Activated T-helper 1 cell treated with anti-CD3 and anti-CD28 coated beads, Interleukin-12 subunit alpha, Interleukin-12 subunit beta, Interleukin-2, Interleukin-4 antibody, amounts not matched to agents 30 ng/mL and 10 ng/mL and 1 ng/mL, durations not matched to agents 14 hours and 24 hours and 36 hours (primary cell): ENCODE measurements around the gene IKZF1. TPM values are rescaled to one million over a fixed set of nuclear protein-coding genes. Genes with fewer than 3 reads are reported as not detected.

Source experiments
- DNase-seq: peaks from one replicate; pipeline ENCODE4 v3.0.0; 2021; ENCODE audit warnings: low spot score
- H3K27ac Mint-ChIP-seq: one replicate; pipeline ENCODE4 v1.8.0; 2021; ENCODE audit warnings: mild to moderate bottlenecking, mixed read lengths
- H3K27me3 Mint-ChIP-seq: one replicate; pipeline ENCODE4 v1.8.0; 2022; ENCODE audit warnings: mild to moderate bottlenecking, moderate library complexity, mixed read lengths; ENCODE audit not compliant: insufficient read depth
- H3K36me3 Mint-ChIP-seq: one replicate; pipeline ENCODE4 v1.8.0; 2021; ENCODE audit warnings: low read depth, mixed read lengths
- H3K4me1 Mint-ChIP-seq: one replicate; pipeline ENCODE4 v1.8.0; 2021; ENCODE audit warnings: low read depth, mixed read lengths
- H3K4me3 Mint-ChIP-seq: one replicate; pipeline ENCODE4 v1.8.0; 2021; ENCODE audit warnings: mild to moderate bottlenecking, moderate library complexity, mixed read lengths
- H3K9me3 Mint-ChIP-seq: one replicate; pipeline ENCODE4 v1.8.0; 2021; ENCODE audit warnings: mixed read lengths
- intact Hi-C: fragments of 100-400 bp; cut with micrococcal nuclease; formaldehyde crosslinking; loops from one replicate; pipeline ENCODE4 v1.15.1; 2024
- total RNA-seq: library from RNA; stranded (reverse); gene quantifications from 2 replicates; pipeline ENCODE4 v1.2.3, GENCODE V29; 2022

IKZF1 gene
- total RNA-seq, 1 donor from 2014 or later, result 324 TPM

DNA sequence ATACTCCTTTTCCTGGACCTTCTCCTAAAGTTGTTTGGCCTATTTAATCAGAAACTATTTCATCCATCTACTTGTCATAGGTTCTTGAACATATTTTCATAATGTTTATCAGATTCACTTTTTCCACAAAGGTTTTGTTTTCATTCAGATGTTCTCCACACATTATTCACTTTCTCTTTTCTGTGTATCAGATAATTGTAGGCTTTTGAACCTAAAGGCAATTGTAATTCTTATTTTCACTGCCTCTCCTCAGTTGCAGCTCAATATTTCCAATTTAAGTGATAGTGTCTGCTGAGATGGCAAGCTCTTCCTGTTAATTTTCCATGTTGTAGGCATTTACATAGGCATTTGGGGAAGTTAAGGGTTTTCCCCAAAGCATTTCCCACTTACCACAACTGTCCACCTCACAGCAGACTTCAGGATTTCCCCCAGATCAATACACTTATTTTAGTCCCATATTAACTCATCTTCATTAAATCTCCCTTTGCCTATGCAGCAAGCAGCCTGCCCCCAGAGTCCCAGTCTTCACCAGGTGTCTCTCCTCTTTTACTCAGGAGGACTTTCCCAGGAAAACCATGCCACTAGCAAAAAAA lies 12.3 kb upstream of the IKZF1 start:
- Mint-ChIP-seq H3K9me3 (no peaks in the 10 kb centered on the region), H3K27me3 (peaks cover 5% of the 10 kb centered on the region), H3K4me3 (no peak overlapping the region), H3K36me3 (peaks cover 9% of the 10 kb centered on the region), H3K27ac (peak overlapping the region; percentile 24), H3K4me1 (peaks cover 35% of the 10 kb centered on the region)
- no peak for DNase-seq
- intact Hi-C loops, result loop anchor here (1.0 kb wide), 4 partner anchors 10 to 83 kb away; no protein-coding TSS in a partner anchor

DNA sequence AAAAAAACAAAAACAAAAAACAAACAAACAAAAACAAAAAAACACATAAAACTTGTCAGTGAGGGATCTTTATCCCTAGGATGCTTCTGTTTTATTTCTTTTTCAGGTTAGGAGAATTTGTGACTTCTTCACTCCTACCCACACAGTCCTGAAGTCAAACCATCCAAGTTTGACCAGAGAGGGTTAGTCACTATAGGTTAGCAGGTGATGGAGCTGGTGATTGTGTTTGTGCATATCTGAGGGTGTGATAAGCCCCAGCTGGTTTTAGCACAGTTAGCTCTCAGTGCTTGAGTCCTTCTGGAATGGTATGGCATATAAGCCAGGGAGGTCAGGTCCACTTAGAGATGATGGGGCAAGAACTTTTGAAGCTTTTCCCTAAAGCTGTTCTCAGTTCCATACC lies 11.8 kb upstream of the IKZF1 start:
- Mint-ChIP-seq H3K4me3 (no peak overlapping the region), H3K9me3 (no peaks in the 10 kb centered on the region), H3K27me3 (peaks cover 8% of the 10 kb centered on the region), H3K27ac (peak overlapping the region; percentile 24), H3K4me1 (peaks cover 35% of the 10 kb centered on the region), H3K36me3 (peaks cover 11% of the 10 kb centered on the region)
- intact Hi-C loops, result loop anchor here (1.0 kb wide), 4 partner anchors 10 to 83 kb away; no protein-coding TSS in a partner anchor
- DNase-seq, result no peak

DNA sequence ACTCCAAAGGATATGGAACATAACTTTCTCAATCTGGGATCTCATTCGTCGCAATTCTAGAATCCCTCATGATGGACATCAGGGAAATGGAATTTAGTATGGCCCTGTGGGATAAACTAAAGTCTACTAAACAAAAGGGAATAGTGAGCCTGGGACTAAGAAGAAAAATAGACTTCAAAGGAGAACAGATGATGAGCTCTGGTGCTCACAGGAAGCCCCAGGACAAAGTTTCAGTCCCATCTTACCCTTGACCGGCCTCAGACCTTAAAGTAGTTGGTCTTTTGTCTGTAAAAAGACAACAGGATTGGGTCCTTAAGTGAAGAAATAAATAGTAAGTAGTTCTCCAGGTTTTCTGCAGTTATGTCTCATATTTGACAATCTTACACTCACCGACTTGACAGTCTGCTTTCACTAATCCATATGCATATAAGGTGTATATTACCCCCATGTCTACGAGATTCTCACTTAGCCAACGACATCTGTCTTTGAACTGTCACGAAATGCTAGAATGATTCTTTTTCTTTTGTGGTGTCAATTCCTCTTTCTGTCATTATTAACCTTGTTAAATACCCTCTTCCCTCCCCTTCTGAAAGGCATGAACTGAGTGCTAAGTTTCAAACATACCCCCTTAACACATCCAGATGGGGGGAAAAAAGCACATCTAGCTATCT lies 10.9 kb upstream of the IKZF1 start:
- Mint-ChIP-seq H3K27ac (peak overlapping the region; percentile 29), H3K9me3 (no peaks in the 10 kb centered on the region), H3K4me1 (peaks cover 35% of the 10 kb centered on the region), H3K4me3 (no peak overlapping the region), H3K36me3 (peaks cover 11% of the 10 kb centered on the region), H3K27me3 (peaks cover 8% of the 10 kb centered on the region)
- no peak for DNase-seq
- intact Hi-C loops, result no loop called here

DNA sequence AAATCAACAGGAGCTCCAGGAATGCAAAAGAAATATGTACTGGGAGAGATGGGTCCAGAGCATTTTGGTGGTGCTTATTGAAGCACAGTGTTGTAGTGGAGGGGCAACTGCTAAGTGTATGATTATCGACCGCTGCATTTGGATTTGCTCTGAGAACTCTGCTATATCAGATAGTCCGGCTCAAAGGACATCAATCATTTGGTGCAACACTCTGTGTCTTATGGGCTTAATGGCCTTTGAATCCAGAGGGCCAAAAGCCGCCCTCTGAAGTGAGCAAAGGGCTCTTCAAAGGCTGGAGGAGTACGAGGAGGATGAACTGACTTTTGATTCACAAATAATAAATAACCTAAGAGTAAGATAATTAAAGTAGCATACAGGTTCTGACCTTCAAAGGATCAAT lies 9.4 kb upstream of the IKZF1 start:
- Mint-ChIP-seq H3K27ac (no peak overlapping the region), H3K36me3 (peaks cover 9% of the 10 kb centered on the region), H3K4me1 (peaks cover 38% of the 10 kb centered on the region), H3K27me3 (peaks cover 13% of the 10 kb centered on the region), H3K9me3 (no peaks in the 10 kb centered on the region), H3K4me3 (no peak overlapping the region)
- intact Hi-C loops, result no loop called here
- DNase-seq, result no peak

DNA sequence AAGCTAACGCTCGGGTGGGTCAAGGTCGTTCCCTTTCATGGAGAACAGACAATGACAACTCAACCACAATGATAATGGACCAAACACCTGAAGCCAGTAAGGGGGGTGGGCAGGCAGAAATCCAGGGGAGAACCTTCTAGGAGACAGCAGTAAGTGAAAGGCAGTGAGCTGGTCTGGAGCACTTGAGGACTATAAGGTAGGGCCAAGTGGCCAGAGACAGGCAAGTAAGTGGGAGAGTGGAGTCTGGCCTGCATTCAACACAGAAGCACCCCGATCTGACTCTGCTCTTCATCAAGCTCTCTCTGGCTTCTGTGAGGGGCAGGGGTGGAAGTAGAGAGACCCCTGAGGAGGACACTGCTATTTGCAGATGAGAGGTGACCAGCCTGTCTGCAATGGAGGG lies 7.7 kb upstream of the IKZF1 start:
- Mint-ChIP-seq H3K9me3 (no peaks in the 10 kb centered on the region), H3K27ac (no peak overlapping the region), H3K4me1 (peaks cover 51% of the 10 kb centered on the region), H3K36me3 (peaks cover 7% of the 10 kb centered on the region), H3K4me3 (no peak overlapping the region), H3K27me3 (peaks cover 13% of the 10 kb centered on the region)
- intact Hi-C loops, result no loop called here
- DNase-seq, result no peak

DNA sequence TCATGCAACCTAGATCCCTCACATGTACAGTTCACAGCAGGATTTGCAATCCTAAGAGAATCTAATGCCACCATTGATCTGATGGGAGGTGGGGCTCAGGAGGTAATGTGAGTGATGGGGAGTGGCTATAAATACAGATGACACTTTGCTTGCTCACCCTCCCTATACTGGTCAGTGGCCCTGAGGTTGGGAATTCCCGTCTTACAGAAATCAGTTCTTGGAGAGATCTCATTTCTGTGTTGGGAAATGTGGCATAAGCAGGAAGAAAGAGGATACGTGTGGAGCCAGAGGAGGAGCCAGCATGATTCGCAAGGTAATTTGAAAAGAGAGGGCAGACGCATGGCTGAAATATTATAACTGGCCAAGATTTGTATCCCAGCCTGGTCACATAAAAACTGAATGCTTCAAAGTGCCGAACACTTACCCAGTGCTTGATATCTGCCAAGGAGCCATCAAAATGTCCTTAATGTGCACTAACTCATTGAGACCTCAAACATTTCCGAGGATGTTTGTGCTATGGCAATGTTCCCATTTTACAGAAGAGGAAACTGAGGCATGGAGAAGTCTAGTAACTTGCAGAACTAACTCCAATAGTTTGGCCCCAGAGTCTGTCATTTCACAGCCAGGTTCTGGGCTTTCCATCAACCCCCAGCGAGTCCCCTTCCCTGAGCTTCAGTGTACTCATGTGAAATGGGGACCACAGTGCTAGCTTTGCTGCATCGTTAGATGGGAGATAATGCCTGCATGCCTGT lies 5.5 kb upstream of the IKZF1 start:
- intact Hi-C loops, result no loop called here
- H3K36me3 Mint-ChIP-seq, result peaks cover 7% of the 10 kb centered on the region
- DNase-seq, result no peak
- H3K27ac Mint-ChIP-seq, result no peak overlapping the region
- H3K4me3 Mint-ChIP-seq, result no peak overlapping the region
- no peaks in the 10 kb centered on the region for H3K9me3 Mint-ChIP-seq
- peaks cover 42% of the 10 kb centered on the region for H3K4me1 Mint-ChIP-seq
- peaks cover 13% of the 10 kb centered on the region for H3K27me3 Mint-ChIP-seq

DNA sequence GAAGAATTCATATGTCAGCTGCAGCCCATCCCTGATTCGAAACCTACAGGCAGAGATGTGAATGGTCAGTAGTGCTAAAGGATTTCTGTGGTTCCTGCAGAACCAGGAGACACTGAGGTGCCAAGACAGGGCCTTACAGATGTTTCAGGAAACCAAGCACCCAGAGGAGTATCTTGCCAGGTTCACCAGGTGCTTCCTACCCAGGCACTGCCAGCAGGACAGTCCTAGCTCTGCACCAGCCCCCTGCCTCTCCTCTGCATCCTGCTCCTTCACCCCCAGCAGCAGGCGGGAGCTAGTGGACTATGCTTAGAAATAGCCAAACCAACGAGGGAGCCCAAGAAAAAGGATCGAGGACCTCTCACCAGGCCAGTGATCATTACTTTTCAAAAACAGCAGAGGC lies 4.2 kb upstream of the IKZF1 start:
- no peak overlapping the region for H3K4me3 Mint-ChIP-seq
- H3K27me3 Mint-ChIP-seq, result peaks cover 9% of the 10 kb centered on the region
- no peaks in the 10 kb centered on the region for H3K9me3 Mint-ChIP-seq
- H3K36me3 Mint-ChIP-seq, result peaks cover 11% of the 10 kb centered on the region
- H3K4me1 Mint-ChIP-seq, result peaks cover 40% of the 10 kb centered on the region
- no peak for DNase-seq
- peak overlapping the region; percentile 42 for H3K27ac Mint-ChIP-seq
- intact Hi-C loops, result loop anchor here (2.0 kb wide), 1 partner anchor 14 kb away; no protein-coding TSS in a partner anchor

DNA sequence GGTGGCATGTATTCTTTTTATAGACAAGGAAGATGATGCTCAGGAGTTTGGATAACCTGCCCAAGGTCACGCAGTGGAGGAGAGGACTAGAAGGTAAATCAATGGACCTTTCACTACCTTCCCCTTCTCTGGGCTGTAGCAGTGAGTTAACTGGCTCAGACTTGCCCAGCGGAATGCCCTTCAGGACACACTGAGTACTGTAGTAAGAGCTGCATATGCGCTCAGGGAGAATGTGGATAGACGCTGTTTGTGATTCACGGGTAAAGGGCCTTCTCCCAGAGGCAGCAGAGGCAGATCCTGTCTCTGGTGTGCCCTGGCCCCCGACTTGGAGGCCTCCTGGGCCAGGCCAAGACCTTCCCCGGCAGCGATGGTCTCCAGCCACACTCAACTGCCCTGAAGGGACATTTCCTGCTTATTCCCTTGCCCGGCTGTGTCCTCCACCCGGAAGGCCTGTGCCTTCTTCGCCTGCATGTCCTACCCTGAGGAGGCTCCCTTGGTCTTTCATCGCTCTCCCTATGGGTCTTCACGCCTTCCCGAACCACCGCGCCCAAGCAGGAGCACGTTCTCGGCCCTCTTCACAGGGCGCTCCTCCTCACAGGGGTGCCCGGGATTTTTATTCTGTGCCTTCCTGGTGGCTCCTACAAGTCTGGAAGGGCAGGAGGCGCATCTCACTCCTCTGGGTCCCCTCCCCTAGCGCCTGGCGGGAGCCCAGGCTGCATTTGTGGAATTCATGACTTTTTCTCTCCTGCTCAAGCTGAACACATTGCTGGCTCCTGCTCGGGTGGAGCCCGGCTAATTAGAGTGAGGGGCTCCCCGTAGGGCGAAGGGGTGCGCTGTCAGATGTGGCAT lies 1.8 kb upstream of the IKZF1 start:
- peaks cover 28% of the 10 kb centered on the region for H3K36me3 Mint-ChIP-seq
- DNase-seq, result no peak
- peak overlapping the region; percentile 83 for H3K27ac Mint-ChIP-seq
- no peaks in the 10 kb centered on the region for H3K9me3 Mint-ChIP-seq
- intact Hi-C loops, result loop anchor here (1.0 kb wide), 1 partner anchor 10 kb away; no protein-coding TSS in a partner anchor
- H3K4me1 Mint-ChIP-seq, result peaks cover 44% of the 10 kb centered on the region
- H3K4me3 Mint-ChIP-seq, result peak overlapping the region; percentile 81
- peaks cover 5% of the 10 kb centered on the region for H3K27me3 Mint-ChIP-seq

DNA sequence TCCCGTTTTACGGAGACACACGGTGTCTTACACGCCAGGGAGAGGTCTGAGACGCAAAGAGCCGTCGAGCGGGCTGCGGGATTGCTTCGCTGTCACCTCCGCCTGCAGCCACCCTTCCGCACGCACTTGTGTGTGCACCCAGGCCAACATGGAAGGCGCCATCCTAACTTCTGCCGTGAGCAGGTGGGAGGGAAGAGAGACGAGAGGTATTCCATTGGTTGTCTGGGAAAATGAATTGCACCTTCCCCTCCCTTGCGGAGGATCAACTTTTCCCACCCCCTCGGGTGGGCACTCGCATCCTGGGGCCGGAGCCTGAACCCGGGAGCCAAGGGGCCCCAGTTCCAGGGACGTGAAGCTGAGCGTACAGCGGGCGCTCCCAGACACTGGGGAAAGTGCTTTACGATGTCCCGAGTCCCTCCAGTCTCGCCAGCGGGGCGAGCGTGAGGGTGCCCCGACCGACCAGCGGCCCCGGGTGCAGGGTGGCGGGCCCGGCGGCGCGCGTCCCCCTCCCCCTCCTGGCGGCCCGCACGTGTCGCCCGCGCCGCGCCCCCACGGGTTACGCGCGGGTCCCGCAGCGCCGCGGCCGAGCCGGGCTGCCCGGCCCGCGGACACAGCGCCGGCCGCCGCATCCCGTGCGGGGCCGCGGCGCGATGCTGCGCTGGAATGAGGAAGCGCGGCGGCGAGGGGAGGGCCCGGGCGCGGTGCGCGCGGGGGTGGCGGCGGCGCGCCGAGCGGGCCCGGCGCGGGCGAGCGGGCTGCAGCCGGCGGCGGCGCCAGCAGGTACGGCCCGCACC lies 984 bp upstream of the IKZF1 start:
- Mint-ChIP-seq H3K9me3 (no peaks in the 10 kb centered on the region), H3K36me3 (peaks cover 34% of the 10 kb centered on the region), H3K27ac (peak overlapping the region; percentile 83), H3K4me3 (peak overlapping the region; percentile 81), H3K4me1 (peaks cover 51% of the 10 kb centered on the region), H3K27me3 (peaks cover 5% of the 10 kb centered on the region)
- no peak for DNase-seq
- intact Hi-C loops, result no loop called here

DNA sequence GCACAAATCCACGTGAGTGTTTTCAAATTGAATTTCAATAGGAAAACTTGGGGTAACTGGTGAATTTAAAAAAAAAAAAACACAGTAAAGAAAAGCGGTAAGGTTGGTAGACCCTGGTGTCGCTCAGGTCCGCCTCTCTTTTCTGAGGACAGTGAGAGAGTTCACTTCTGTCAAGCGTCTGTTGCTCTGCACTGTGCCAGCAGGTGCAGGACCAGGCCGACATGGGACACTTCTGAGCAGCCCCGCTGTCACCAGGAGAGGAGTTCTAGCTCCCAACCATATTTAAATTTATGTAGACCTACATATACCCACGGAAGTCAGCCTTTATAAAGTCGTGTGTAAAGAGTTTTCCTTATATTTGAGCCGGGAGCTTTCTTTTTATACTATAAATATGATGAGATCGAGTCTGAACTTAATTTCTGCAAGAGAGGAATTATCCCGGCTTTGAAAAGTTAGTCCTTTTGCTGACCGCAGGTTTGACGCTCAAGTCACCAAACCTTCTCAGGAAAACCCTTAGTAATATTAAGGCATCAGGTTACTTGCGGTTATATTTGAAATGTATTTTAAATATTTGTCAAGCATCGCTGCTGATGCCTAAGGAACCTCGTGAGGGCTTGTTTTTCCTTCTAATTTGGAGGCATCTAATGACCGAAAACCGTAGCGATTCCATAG lies 531 bp downstream of the IKZF1 start:
- H3K9me3 Mint-ChIP-seq, result no peaks in the 10 kb centered on the region
- H3K36me3 Mint-ChIP-seq, result peaks cover 44% of the 10 kb centered on the region
- peak overlapping the region; percentile 99 for H3K4me3 Mint-ChIP-seq
- H3K4me1 Mint-ChIP-seq, result peaks cover 52% of the 10 kb centered on the region
- intact Hi-C loops, result loop anchor here (5.0 kb wide), 1 partner anchor 158 kb away; no protein-coding TSS in a partner anchor
- no peak for DNase-seq
- H3K27ac Mint-ChIP-seq, result peak overlapping the region; percentile 98
- no peaks in the 10 kb centered on the region for H3K27me3 Mint-ChIP-seq

DNA sequence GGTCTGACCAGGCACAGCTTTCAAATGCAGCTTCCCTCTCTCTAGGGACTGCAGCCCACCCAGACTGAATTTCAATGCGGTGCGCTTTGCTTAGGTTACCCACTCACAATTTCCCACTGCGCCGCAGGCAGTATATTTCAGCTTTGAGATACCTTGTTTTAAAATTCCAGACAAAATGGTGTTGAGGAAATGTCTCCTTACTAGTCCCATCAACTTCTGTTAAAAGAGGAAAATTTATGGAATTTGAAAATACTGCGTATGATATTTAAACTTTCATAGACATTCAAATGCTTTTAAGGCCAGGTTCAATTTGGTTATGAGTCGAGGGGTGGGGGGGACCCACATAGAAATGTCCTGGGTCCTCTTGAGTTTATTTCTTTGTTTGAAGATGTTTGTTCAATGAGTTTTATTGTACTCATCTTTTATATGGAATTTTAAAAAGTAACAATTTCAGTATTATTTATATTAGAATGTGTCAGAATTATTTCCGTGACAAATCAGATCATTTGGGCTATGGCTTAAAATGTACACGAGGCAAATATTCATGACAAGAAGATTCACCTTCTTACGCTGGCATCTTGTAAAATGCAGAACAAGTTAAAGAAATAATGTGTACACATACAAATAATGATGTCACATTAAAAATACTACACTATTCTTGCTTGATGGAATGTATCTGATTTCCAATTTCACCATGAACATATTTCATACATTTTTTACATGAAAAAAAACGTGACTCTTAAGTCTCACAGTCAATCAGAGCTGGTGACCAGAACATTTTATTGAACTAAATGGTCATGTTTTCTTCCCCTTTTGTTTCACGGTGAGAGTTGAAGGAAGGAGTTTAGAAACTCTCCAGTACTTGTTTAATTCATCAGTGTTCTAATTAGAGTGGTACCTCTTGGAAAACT lies 1.3 kb downstream of the IKZF1 start:
- Mint-ChIP-seq H3K9me3 (no peaks in the 10 kb centered on the region), H3K36me3 (peaks cover 52% of the 10 kb centered on the region), H3K4me3 (peak overlapping the region; percentile 99), H3K27ac (peak overlapping the region; percentile 98), H3K4me1 (peaks cover 44% of the 10 kb centered on the region), H3K27me3 (no peaks in the 10 kb centered on the region)
- no peak for DNase-seq
- intact Hi-C loops, result loop anchor here (1.0 to 5.0 kb wide), 3 partner anchors 15 to 159 kb away; no protein-coding TSS in a partner anchor
